Spleen (tissue), 11 donors: ENCODE data around the gene TP63. TPM values are rescaled to one million over a fixed set of nuclear protein-coding genes. Genes with fewer than 3 reads are reported as not detected.
"Not testable (repeated sequence)": the region's sequence is repeated elsewhere in the genome, so short reads cannot be mapped to it uniquely, and the experiment has no call there.

Experiments used
- DNase-seq: peaks from one replicate; pipeline ENCODE4 v3.0.0-alpha.2; 2020
- H3K27ac ChIP-seq, 8 donors: fragments of 200-600 bp; sonication (generic) in 7 of 8; 1 replicate in 4 of 8; 2 replicates in 4 of 8; pipeline versions ENCODE4 v1.5.0 to v1.8.0; 2016 to 2021; ENCODE audit warnings: inconsistent platforms in 4 of 8, mild to moderate bottlenecking in 4 of 8, moderate library complexity in 1 of 8
- H3K27me3 ChIP-seq, 7 donors: fragments of 200-600 bp; sonication (generic) in 6 of 7; replicated peaks in 1 of 7; 1 replicate in 4 of 7; 2 replicates in 3 of 7; pipeline versions ENCODE4 v1.5.0 to v1.8.0; 2016 to 2021; ENCODE audit warnings: inconsistent platforms in 3 of 7, mild to moderate bottlenecking in 1 of 7
- H3K36me3 ChIP-seq, 6 donors: fragments of 200-600 bp; sonication (generic) in 5 of 6; 1 replicate in 4 of 6; 2 replicates in 2 of 6; pipeline versions ENCODE4 v1.5.0 to v1.8.0; 2016 to 2021; ENCODE audit warnings: inconsistent platforms in 2 of 6
- H3K4me1 ChIP-seq, 6 donors: fragments of 200-600 bp; sonication (generic) in 5 of 6; 1 replicate in 3 of 6; 2 replicates in 3 of 6; pipeline versions ENCODE4 v1.5.0 to v1.8.0; 2016 to 2021; ENCODE audit warnings: inconsistent platforms in 3 of 6
- H3K4me3 ChIP-seq, 8 donors: fragments of 200-600 bp; sonication (generic) in 7 of 8; 1 replicate in 4 of 8; 2 replicates in 4 of 8; pipeline versions ENCODE4 v1.5.0 to v1.8.0; 2016 to 2021; ENCODE audit warnings: inconsistent platforms in 4 of 8, mild to moderate bottlenecking in 4 of 8, moderate library complexity in 2 of 8
- H3K9me3 ChIP-seq, 8 donors: fragments of 200-600 bp; sonication (generic) in 7 of 8; 1 replicate in 4 of 8; 2 replicates in 4 of 8; pipeline versions ENCODE4 v1.5.0 to v1.8.0; 2016 to 2021; ENCODE audit warnings: inconsistent platforms in 4 of 8
- POLR2A ChIP-seq, 3 donors: fragments of 450-650 bp; IDR thresholded peaks; one replicate each; pipeline ENCODE4 v1.5.1; 2017; ENCODE audit warnings: antibody characterized with exemption in 3 of 3, mild to moderate bottlenecking in 1 of 3
- POLR2AphosphoS5 ChIP-seq, 3 donors: sonication (generic); formaldehyde crosslinking; IDR thresholded peaks; one replicate each; pipeline ENCODE4 v1.5.1; 2017; ENCODE audit warnings: antibody characterized with exemption in 3 of 3
- WGBS, 5 donors: extraction: QIAGEN DNeasy Blood & Tissue Kit in 3 of 5; methylation state at CpG; one replicate each; pipeline versions ENCODE4 v1.1.5 to v1.1.7; 2013 to 2018; 5-methylcytosine and 5-hydroxymethylcytosine counted together
- intact Hi-C: fragments of 100-400 bp; cut with DNase I; formaldehyde crosslinking; loops from one replicate; pipeline ENCODE4 v1.15.0; 2023; ENCODE audit warnings: low total_unique reads
- polyA plus RNA-seq, 3 donors: library from polyadenylated mRNA; stranded (reverse); fragments of 200-250 nt; gene quantifications; one replicate each; pipeline ENCODE4 v1.2.1, GENCODE V29; 2013
- total RNA-seq, 7 donors: library from RNA; depleted of rRNA in 3 of 7; stranded (reverse); fragments of >200 nt in 3 of 7; fragmentation: NEBNext Ultra II Directional in 4 of 7; extraction: Animal tissue kit (Norgen Biotek cat#: 25700) in 4 of 7; gene quantifications; one replicate each; pipeline versions ENCODE4 v1.1.0 to v1.2.1, GENCODE V29; 2016 to 2021
- TF ChIP-seq, protein P1 (sequence below), 11 experiments: fragments of 200-600 bp in 7 of 11; fragments of 450-650 bp in 4 of 11; sonication (generic) in 4 of 11; IDR thresholded peaks in 8 of 11; conservative IDR thresholded peaks in 3 of 11; 1 replicate in 7 of 11; 2 replicates in 4 of 11; pipeline versions ENCODE4 v1.4.0 to v1.8.0; 2016 to 2021; ENCODE audit warnings: antibody characterized with exemption in 11 of 11, inconsistent platforms in 4 of 11, mild to moderate bottlenecking in 1 of 11
- donor health status: healthy with polysubstance abuse.
- donor health status: DM: no; HTN: no; CAD: no; lungs with moderate emphysema.
- donor health status: DM: no; HTN: no; CAD: no.
- donor health status: Bipolar disorder and iron deficiency.
- donor health status: healthy.
- donor health status: DM: no; HTN: no; CAD: no.
- donor health status: DM: yes; HTN: yes; CAD: no.

TP63 gene
- total and polyA plus RNA-seq, 10 donors = 0.09 to 0.68 (median 0.29) TPM

DNA sequence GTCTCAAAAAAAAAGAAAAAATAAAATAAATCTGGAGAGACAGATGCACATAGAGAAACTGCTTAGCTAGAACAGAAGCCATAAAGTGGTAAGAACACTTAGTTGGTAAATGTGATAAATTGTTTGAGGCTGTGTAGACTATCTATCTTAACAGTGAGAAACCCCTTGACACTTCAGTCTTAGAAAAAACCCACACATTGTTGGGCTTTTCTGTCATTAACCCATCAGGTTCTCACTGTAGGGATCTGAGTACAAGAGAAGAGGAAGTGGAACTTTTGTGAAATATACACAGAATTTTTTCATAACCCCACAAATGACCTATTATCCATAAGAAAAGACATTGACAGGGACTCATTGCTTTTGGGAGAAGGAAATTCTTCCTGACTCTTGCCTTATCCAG is 24.4 kb downstream of the TP63 start:
- intact Hi-C loops = no loop called here
- Histone ChIP-seq H3K27ac (no peak overlapping the region), H3K36me3 (no peaks in the 10 kb centered on the region), H3K4me3 (no peak overlapping the region), H3K27me3 (no peaks in the 10 kb centered on the region), H3K9me3 (peaks cover 0 to 23% (median 17%) of the 10 kb centered on the region in 8 donors), H3K4me1 (no peaks in the 10 kb centered on the region)
- no peak for DNase-seq
- no peak for TF ChIP-seq POLR2A (IDR thresholded peaks at IDR 0.05)
- no peak for TF ChIP-seq POLR2AphosphoS5 (IDR thresholded peaks at IDR 0.05)
- TF ChIP-seq, protein P1, sequence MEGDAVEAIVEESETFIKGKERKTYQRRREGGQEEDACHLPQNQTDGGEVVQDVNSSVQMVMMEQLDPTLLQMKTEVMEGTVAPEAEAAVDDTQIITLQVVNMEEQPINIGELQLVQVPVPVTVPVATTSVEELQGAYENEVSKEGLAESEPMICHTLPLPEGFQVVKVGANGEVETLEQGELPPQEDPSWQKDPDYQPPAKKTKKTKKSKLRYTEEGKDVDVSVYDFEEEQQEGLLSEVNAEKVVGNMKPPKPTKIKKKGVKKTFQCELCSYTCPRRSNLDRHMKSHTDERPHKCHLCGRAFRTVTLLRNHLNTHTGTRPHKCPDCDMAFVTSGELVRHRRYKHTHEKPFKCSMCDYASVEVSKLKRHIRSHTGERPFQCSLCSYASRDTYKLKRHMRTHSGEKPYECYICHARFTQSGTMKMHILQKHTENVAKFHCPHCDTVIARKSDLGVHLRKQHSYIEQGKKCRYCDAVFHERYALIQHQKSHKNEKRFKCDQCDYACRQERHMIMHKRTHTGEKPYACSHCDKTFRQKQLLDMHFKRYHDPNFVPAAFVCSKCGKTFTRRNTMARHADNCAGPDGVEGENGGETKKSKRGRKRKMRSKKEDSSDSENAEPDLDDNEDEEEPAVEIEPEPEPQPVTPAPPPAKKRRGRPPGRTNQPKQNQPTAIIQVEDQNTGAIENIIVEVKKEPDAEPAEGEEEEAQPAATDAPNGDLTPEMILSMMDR (IDR thresholded peaks at IDR 0.05 in 8 of 11, conservative IDR thresholded peaks at IDR 0.05 in 3 of 11) = no peak

DNA sequence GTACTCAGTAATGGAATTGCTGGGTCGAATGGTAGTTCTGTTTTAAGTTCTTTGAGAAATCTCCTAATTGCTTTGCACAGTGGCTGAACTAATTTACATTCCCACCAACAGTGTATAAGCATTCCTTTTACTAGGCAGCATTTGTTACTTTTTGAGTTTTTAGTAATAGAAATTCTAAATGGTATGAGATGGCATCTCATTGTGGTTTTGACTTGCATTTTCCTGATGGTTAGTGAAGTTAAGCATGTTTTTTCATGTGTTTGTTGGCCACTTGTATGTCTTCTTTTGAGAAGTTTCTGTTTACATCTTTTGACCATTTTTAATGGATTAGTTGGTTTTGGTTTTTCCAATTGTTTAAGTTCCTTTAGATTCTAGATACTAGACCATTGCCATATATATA is 28.4 kb downstream of the TP63 start:
- 47 to 75% (median 64%) methylated on average over 1 of the region's 1 CpG for WGBS, 5 donors
- DNase-seq = no peak

DNA sequence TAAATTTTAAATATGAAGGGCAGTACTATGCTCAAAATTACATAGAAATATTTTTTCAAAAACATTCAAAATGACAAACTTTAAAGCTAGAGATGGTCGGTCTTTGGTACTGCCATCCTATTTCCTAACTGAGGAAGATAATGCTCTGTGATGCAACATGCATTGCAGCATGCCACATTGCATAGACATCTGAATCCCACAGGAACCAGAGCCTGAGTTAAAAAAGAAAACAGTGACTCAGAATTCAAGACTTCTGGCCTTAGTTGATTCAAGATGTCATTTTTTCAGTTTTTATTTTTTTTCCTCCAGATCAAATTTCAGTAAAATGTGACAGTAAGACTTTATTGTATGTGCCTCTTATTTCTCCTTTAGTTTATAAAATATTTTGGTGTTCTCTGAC is 33.1 kb downstream of the TP63 start:
- no peak for TF ChIP-seq POLR2AphosphoS5 (IDR thresholded peaks at IDR 0.05)
- TF ChIP-seq, protein P1 (IDR thresholded peaks at IDR 0.05 in 8 of 11, conservative IDR thresholded peaks at IDR 0.05 in 3 of 11) = no peak
- no peak for TF ChIP-seq POLR2A (IDR thresholded peaks at IDR 0.05)
- Histone ChIP-seq H3K36me3 (no peaks in the 10 kb centered on the region), H3K4me3 (no peak overlapping the region), H3K27ac (no peak overlapping the region), H3K27me3 (no peaks in the 10 kb centered on the region), H3K4me1 (no peaks in the 10 kb centered on the region), H3K9me3 (no peaks in the 10 kb centered on the region)
- 57 to 92% (median 70%) methylated on average over 1 of the region's 1 CpG for WGBS, 5 donors
- intact Hi-C loops = no loop called here
- no peak for DNase-seq

More for the DNA sequence above, 28.4 kb downstream of the TP63 start:
- Histone ChIP-seq H3K9me3 (peaks cover 0 to 23% (median 17%) of the 10 kb centered on the region in 8 donors), H3K27me3 (no peaks in the 10 kb centered on the region), H3K27ac (no peak overlapping the region), H3K36me3 (no peaks in the 10 kb centered on the region), H3K4me3 (no peak overlapping the region), H3K4me1 (no peaks in the 10 kb centered on the region)
- TF ChIP-seq POLR2AphosphoS5 (IDR thresholded peaks at IDR 0.05) = no peak
- TF ChIP-seq, protein P1 (IDR thresholded peaks at IDR 0.05 in 8 of 11, conservative IDR thresholded peaks at IDR 0.05 in 3 of 11) = no peak
- TF ChIP-seq POLR2A (IDR thresholded peaks at IDR 0.05) = no peak
- intact Hi-C loops = no loop called here

DNA sequence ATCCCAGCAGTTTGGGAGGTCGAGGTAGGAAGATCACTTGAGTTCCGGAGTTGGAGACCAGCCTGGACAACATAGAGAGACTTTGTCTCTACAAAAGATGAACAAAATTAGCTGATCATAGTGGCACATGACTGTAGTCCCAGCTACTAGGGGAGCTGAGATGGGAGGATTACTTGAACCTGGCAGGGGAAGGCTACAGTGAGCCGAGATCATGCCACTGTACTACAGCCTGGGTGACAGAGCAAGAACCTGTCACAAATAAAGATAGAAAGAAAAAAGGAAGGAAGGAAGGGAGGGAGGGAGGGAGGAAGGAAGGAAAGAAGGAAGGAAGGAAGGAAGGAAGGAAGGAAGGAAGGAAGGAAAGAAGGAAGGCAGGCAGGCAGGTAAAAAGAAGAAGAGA is 41.2 kb downstream of the TP63 start:
- H3K27ac ChIP-seq, H3K4me3 ChIP-seq, DNase-seq, H3K4me1 ChIP-seq, intact Hi-C loops, H3K27me3 ChIP-seq, H3K9me3 ChIP-seq, H3K36me3 ChIP-seq: not testable (repeated sequence)
- WGBS, 5 donors = 86 to 95% (median 93%) methylated on average over 3 of the region's 3 CpGs

DNA sequence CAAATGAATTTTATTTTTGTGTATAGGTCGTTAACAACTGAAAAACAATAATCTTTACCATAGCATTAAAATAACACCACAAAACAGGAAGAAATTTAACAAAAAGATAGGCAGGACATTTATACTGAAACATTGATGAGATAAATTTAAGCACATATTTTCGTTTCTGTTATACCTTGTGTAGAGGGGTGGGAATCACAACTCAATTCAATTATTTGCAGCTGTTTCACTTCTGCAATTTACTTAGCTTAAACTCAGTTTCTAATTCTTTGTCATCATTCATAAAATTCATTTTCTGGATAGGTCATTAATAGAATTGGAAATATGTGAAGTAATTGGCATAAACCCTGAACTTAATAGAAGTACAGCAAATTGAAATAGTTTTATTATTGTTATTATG is 42.3 kb downstream of the TP63 start:
- no peaks in the 10 kb centered on the region for H3K4me1 ChIP-seq
- 62 to 73% (median 62%) methylated on average over 2 of the region's 2 CpGs for WGBS, 5 donors
- no peak overlapping the region for H3K4me3 ChIP-seq
- no peak for TF ChIP-seq POLR2A (IDR thresholded peaks at IDR 0.05)
- TF ChIP-seq, protein P1 (IDR thresholded peaks at IDR 0.05 in 8 of 11, conservative IDR thresholded peaks at IDR 0.05 in 3 of 11) = no peak
- no peak for TF ChIP-seq POLR2AphosphoS5 (IDR thresholded peaks at IDR 0.05)
- peaks cover 0 to 12% (median 0%) of the 10 kb centered on the region in 8 donors for H3K9me3 ChIP-seq
- DNase-seq = no peak
- H3K36me3 ChIP-seq = no peaks in the 10 kb centered on the region
- no peaks in the 10 kb centered on the region for H3K27me3 ChIP-seq
- no peak overlapping the region for H3K27ac ChIP-seq
- intact Hi-C loops = no loop called here
